GM18520 (cell line): ENCODE data around the gene PTK6.
"Not testable (repeated sequence)": the region's sequence is repeated elsewhere in the genome, so short reads cannot be mapped to it uniquely, and the experiment has no call there.

ENCODE experiments used
- ATAC-seq: cut with Tn5 transposase; IDR thresholded peaks from one replicate; pipeline ENCODE4 v1.9.1; 2021; ENCODE audit not compliant: unreplicated experiment

Gene PTK6

GRCh38 chr20:63482021-63482587, 55.1 kb downstream of the PTK6 start:
- no peak for ATAC-seq

GRCh38 chr20:63481503-63481902, 55.7 kb downstream of the PTK6 start:
- ATAC-seq, result no peak

- not testable (repeated sequence) for ATAC-seq
Observed at GRCh38 chr20:63479695-63480419, 57.3 kb downstream of the PTK6 start.

GRCh38 chr20:63478346-63479302, 58.6 kb downstream of the PTK6 start:
- ATAC-seq, result no peak
